Fibroblast of peridontal ligament (primary cell): ENCODE results near the gene VWA8.
"Not testable (repeated sequence)": the region's sequence is repeated elsewhere in the genome, so short reads cannot be mapped to it uniquely, and the experiment has no call there.

ENCODE experiments used
- DNase-seq: peaks from one replicate; pipeline ENCODE4 v3.0.0-alpha.2; 2010; ENCODE audit errors: extremely low read depth

The VWA8 gene

DNA sequence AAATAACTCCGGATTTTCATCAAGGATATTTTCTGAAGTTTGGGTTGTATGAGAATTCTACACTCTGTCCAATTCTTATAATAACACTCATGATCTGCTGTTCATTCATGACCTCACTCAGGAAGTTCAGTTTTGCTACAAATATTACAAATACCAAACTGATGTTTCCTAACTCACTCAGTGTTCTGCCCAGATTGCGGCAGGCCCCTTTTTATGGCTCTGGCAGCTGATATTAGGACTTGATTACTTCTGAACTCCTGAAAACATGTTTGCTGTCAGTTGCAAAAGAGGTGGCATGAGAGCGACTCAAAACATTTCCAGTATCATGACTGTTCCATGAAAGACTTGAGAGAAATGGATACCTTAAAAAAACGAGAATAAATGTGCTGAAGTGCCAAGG, 315.6 kb downstream of the VWA8 start:
- DNase-seq: peak; percentile 91

DNA sequence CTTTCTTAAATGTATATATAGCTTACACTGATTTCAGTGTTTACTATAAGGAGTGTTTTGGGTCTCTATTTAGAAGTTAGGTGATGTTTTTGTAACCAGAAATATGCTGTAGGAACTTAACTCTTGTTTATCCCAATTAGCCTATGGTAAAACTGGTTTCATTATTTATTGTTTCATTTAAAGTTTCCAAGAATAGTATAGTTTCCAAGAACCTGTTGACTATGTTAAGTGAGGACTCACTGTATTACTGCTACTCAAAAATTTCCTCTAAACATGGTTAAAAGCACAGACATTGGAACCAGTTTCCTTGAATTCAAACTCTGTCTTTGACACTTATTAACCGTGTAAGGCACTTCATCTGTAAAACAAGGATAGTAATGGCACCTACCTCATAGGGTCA, 316.2 kb downstream of the VWA8 start:
- DNase-seq: peak; percentile 8

DNA sequence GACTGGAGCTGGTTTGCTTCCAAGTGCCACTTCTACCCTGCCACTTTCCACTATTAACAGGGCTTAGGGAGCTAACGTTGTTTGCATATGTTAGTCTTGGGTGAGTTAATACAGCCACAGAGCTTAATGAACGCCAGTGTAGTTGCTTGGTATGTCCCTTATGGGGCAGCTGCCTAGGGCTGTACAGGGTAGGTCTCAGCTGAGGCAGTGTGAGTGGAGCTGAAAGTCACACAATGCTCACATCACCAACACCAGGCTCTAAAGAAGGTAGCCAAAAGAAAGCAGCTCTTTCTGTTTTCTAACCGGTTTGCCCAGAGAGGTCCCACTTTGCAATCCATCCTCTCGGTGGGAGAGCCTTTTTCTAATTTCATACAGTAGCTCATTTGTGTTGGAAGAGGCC, 317.4 kb downstream of the VWA8 start:
- no peak for DNase-seq

DNA sequence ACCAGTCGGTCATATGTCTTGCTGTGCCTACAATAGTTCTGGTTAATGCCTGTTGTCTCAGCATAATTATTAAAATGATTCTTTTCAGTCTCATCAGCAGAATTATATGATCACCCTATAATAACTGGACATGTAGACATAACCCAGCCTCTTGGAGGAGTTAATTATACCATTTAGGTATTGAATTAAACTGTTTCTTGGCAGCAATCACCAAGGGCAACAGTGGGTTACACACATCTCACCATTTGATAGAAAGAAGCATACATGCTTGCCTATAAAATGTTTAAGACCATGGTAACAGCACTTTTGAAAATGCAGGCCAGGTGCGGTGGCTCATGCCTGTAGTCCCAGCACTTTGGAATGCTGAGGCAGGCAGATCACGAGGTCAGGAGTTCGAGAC, 318.9 kb downstream of the VWA8 start:
- DNase-seq: no peak

DNA sequence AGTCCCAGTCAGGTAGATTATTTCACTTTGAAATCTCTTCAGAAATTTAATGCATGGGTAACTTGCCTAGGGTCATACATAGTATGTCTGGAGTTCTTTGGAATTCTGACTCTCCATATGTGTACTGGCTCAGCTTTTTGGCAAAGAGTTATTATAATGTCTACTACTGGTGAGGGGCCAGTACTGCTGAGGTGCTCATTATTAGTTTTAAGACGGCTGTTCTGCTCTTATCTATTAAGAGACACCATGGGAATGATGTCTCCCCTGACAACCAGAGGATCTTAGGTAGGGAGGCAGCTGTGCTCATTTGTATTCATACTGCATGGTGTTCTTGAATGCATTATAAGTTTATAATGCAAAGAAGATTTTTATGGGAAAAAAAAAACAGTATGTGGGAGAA, 319.5 kb downstream of the VWA8 start:
- DNase-seq: no peak

DNA sequence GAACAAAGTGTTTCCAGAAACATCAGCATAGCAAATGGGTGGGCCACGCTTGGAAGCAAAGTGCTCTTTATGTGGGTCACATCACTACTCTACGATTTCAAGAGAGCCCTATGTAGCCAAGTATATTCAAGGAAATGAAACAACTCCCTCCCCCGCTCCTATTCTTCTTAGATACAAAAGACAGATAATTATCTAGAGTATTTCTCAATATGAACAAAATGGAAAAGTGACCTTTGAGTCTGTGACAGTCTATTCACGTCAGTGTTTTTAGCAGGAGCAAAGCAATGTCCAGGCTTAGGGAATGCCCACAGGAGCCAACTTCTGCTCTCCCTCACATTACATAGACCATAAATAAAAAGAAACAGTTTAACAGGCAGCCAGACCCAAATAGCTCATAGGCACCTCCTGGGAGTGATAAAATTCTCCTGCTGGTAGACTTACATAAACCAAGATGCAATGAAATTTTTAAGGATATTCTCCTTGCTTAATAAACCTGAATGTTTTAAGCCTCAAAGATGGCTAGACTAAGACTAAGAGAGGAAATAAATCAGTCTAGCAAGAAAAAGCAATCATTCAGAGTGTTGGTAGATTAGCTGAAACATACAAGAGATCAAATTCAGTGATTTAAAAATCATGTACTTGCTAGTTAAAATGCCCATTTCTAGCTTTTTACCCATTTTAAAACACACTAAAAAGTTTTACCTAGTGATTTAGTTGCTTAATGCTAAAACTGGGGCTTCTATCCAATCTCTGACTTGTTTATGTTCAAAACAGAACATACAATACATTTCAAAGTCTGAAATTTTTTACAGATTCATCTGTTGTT, 320.7 kb downstream of the VWA8 start:
- DNase-seq: no peak

DNA sequence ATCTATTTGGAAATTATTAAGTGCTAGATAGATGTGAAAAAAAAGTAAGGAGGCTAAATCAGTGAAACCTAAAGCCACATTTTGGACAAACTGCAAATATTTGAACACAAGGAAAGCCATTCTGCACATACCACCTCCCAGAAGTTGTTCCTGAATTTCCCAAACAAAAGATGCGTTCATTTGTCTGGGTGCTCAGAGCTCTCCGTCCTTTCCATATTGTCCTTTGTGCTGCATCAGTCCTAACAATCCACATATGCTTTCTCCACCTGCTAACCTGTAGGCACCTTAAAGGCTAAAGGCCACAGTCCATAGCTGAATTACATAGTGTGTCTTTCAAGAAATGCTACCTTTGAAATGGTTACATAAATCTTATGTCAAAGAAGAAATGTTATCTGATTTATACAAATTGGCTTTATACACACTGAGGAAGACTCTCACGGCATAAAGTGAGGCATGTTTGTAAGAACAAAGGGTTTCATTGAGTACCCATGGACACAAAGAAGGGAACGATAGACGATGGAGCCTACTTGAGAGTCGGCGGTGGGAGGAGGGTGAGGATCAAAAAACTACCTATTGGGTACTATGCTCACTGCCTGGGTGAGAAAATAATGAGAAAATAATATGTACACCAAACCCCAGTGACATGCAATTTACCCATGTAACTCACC, 321.5 kb downstream of the VWA8 start:
- no peak for DNase-seq

DNA sequence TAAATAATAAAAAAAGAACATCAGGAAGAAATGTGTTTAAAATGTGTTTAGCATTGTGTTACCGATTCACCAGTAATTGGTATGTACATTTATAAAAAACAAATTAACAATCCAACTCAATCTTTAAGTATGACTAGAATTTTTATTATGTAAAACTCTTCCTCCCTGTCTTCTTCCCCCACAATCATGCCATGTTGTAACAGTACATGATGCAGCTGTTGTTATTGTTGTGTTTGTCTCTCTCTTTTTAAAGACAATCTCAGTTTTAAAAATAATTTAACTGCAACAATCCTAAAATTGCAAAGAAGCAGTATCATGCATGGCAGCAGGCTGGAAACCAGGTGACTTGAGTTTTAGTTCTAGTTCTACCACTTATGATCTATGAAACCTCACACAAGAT, 323.3 kb downstream of the VWA8 start:
- DNase-seq: no peak

DNA sequence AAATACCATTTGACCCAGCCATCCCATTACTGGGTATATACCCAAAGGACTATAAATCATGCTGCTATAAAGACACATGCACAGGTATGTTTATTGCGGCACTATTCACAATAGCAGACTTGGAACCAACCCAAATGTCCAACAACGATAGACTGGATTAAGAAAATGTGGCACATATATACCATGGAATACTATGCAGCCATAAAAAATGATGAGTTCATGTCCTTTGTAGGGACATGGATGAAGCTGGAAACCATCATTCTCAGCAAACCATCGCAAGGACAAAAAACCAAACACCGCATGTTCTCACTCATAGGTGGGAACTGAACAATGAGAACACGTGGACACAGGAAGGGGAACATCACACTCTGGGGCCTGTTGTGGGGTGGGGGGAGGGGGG, 323.9 kb downstream of the VWA8 start:
- not testable (repeated sequence) for DNase-seq

DNA sequence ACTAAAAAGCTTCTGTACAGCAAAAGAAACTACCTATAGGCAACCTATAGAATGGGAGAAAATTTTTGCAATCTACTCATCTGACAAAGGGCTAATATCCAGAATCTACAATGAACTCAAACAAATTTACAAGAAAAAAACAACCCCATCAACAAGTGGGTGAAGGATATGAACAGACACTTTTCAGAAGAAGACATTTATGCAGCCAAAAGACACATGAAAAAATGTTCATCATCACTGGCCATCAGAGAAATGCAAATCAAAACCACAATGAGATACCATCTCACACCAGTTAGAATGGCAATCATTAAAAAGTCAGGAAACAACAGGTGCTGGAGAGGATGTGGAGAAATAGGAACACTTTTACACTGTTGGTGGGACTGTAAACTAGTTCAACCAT, 324.3 kb downstream of the VWA8 start:
- not testable (repeated sequence) for DNase-seq

DNA sequence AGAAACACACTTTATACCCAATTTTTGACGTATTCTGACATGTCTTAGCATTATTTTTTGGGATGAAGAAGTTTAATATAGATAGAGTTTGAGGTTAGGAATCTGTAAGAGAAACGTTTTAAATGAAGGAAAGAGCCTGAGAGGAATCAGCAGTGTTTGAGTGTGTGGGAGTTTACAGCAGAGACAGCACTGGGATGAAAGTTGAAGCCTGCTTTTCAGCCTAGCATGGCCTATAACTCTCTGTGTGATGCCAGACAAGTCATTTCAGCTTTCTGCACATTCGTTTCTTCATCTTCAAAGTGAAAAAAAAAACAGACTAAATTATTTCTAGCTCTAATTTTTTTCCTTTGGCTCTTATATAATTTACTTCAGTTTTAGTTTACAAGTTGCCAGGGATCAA, 326.5 kb downstream of the VWA8 start:
- no peak for DNase-seq

DNA sequence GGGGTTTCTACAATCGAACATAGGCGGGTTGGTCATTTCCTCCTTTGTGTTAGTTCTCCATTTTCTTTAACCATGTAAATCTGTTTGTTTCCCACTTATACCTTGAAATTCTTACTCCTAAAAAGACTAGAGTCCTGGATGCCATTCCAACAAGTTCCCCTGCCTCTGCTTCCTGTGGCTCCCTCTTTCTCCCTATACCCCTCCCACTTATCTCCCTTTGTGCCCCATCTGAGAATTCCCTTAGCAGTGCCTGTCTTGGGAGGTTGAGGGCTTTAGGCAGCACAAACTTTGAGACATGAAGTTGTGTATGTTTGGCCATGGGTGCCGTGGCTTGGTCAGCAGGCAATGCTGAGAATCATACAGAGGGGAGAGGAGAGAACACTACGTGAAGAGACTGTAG, 327.1 kb downstream of the VWA8 start:
- DNase-seq: no peak

DNA sequence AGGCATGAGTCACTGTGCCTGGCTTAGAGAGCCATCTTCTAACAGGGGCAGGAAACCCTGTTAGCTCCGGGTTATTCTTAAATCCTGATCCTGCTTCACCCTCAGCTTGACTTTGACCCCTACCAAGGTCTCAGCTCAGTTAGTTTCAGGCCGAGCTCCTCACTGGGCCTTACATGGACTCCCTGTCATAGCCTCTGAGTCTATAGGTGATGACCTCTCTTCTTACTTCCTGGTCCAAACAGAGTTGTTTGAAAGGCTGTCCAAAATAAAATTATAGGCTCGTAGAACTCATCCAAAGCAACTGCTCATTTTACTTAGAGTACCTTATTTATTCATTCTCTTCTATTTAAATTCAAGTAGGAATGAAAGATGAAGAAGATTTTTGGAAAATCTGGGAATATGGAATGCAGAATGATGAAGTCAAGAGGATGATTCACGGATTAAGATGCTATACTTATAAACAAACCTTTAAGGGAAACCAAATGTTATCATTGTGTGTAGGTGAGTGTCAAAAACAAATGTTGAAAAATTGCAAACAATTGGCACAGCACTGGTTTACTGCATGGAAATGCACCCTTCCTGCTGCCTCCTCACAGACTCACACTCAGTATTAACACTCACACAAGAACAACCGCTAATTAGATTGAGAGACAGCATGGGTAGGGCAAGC, 329.5 kb downstream of the VWA8 start:
- DNase-seq: peak; percentile 44

DNA sequence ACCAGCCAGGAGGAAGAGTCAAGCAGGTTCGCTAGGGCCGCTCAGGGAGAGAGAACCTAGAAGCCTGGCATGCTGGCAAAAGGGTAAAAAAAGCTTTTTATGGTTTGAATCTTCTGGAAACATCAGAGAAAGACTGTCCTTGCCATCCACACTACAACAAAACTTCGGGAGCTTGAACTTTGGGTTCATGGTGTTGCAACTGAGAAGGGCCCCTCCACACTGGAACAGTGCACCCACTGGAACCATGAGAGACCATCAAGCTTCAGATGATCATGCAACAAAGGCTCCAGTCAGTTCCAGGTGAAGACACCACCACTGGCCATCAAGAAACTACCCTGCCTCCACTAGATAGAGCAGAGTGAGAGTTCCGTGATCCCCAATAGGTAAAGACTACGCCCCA, 333.5 kb downstream of the VWA8 start:
- DNase-seq: no peak

DNA sequence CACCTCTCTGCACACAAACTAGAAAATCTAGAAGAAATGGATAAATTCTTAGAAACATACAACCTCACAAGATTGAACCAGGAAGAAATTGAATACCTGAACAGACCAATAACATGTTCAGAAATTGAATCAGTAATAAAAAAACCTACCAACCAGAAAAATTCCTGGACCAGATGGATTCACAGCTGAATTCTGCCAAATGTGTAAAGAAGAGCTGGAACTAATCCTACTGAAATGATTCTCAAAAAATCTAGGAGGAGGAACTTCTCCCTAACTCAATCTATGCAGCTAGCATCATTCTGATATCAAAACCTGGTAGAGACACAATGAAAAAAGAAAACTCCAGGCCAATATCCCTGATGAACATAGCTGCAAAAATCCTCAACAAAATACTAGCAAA, 336.9 kb downstream of the VWA8 start:
- no peak for DNase-seq

DNA sequence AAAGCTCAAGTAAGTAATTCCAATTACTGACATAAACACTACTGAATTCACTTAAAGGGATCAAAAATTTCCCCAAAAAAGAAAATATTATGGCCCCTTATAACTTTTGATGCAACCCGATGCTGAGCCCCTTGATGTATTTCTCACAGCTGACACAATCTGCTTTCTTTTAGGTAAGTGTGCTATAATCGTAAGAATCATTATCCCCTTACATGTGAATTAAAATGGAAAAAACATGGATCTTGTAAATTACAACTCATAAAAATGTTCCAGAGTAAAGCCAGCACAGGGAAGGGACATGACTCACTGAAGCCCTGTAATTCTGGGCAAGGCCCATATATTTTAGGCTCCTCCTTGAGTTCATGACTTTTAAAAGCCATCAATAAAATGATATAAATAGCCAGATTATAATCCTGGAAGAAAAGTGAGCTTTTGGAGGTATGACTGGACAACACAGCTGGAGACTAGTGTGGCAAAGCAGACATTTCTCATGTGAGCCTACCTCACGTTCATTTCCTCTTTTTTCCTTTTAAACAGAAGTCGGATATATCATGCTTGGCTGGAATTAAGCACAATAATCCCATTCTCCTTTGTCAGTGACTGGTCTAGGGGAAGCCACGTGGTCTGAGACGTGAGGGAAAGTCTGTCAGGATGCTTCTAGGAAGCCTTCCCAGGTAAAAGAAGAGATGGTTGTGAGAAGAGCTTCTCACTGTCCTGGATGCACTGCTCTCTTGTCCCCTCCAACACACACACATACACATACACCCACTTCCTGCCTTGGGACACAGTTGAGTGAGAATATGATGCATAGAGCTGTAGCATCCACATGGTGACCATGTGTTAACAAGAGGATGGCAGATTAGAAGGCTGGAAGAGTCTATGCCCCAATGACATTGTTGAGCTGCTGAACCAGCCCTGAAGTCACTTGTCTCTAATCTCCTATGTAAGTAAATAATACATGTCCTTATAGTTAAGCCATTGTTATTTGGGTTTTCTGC, 338.2 kb downstream of the VWA8 start:
- peak; percentile 56 for DNase-seq

DNA sequence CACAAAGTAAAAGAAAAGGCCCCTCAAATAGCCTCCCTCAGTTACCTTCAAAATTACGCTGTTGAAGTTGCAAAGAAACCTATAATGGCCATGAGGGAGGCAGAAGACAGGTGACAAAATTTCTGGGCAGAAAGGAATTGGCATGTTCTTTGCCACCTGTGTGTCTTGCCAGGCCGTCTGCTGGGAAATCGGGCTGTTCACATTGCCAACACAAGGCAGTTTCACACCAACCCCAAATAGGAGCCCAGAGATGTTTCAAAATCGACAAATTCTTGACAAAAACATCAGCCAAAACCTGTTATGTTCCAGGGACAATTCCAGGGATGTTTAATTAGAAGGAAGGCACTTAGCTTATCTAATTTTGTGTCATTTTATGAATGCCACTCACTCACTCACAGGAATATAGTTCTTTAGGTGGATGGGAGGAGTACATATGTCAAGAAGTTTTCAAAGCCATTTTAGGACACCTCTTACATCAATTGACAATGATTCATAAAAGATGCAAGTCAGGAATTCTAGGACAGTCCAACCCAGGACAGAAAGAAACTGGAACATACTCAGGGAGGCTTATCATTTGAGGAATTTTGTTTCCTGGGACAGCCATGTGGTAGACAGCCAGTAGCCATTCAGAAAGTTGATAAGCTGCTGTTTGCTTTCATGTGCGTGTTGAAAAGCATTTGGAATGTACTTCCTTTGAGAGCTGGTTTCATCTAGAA, 339.0 kb downstream of the VWA8 start:
- DNase-seq: no peak

DNA sequence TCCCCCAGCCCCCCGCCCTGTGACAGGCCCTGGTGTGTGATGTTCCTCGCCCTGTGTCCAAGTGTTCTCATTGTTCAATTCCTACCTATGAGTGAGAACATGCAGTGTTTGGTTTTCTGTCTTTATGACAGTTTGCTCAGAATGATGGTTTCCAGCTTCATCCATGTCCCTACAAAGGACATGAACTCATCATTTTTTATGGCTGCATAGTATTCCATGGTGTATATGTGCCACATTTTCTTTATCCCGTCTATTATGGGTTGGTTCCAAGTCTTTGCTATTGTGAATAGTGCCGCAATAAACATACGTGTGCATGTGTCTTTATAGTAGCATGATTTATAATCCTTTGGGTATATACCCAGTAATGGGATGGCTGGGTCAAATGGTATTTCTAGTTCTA, 343.3 kb downstream of the VWA8 start:
- DNase-seq: not testable (repeated sequence)

DNA sequence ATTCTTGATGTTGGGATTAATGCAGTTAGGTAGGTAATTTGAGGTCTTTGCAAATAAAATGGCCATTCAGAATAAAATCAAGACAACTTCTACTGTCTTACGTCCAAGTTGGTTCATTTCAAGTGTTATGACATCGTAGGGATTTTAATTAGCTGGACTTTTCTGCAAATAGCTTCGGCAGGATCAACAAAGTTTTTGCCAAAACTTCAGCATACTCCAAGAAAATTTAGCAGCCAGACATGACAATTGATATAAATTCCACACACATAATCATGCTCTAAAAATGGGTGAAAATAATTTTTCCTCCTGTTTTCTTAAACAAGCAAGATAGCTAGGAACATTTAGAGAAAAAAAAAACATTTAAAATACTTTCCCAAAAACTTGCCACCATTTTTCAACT, 344.8 kb downstream of the VWA8 start:
- DNase-seq: no peak

DNA sequence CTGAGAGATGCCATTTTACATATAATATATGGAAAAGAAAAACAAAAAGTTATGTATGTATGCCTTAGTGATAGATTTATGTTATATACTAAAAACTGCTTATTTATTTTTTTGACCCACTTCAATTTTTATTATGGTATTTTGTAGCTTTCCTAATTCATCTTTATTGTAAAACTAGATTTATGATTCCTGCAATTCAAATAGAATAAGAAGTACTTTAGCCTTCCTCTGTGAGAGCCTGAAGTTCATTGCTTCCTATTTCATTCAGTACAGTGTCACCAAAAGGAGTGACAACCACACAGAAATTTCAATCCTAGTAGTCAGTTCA, 345.4 kb downstream of the VWA8 start:
- no peak for DNase-seq
